Loucy (cell line): ENCODE measurements around the gene PARVG.
"Not testable (repeated sequence)": the region's sequence is repeated elsewhere in the genome, so short reads cannot be mapped to it uniquely, and the experiment has no call there.

Experiments used
- H2AFZ ChIP-seq: fragments of 200-600 bp; sonication (generic); 2 replicates; pipeline ENCODE4 v1.6.0; 2016; ENCODE audit warnings: antibody characterized with exemption, mild to moderate bottlenecking, low read length, moderate library complexity
- H3F3A ChIP-seq: fragments of 200-600 bp; 2 replicates; pipeline ENCODE4 v1.6.0; 2016; ENCODE audit warnings: antibody characterized with exemption, low read depth, mild to moderate bottlenecking
- H3K27me3 ChIP-seq: fragments of 200-600 bp; sonication (generic); 2 replicates; pipeline ENCODE4 v1.6.1; 2014; ENCODE audit warnings: low read length, mild to moderate bottlenecking; ENCODE audit not compliant: insufficient read depth, poor library complexity, severe bottlenecking
- H3K36me3 ChIP-seq: fragments of 200-600 bp; sonication (generic); 2 replicates; pipeline ENCODE4 v1.6.1; 2016; ENCODE audit warnings: low read length; ENCODE audit not compliant: insufficient read depth
- H3K4me1 ChIP-seq: fragments of 200-600 bp; sonication (generic); 2 replicates; pipeline ENCODE4 v1.5.1; 2014; ENCODE audit warnings: low read length, mild to moderate bottlenecking; ENCODE audit not compliant: insufficient read depth, poor library complexity, severe bottlenecking
- H3K4me2 ChIP-seq: fragments of 200-600 bp; sonication (generic); 2 replicates; pipeline ENCODE4 v1.6.0; 2014; ENCODE audit warnings: antibody characterized with exemption, low read length, low read depth, mild to moderate bottlenecking; ENCODE audit not compliant: poor library complexity, severe bottlenecking
- H3K4me3 ChIP-seq: fragments of 200-600 bp; sonication (generic); 2 replicates; pipeline ENCODE4 v1.5.1; 2014; ENCODE audit warnings: low read length, mild to moderate bottlenecking, mixed read lengths; ENCODE audit not compliant: poor library complexity, severe bottlenecking
- H3K79me2 ChIP-seq: fragments of 200-600 bp; sonication (generic); 2 replicates; pipeline ENCODE4 v1.6.1; 2014; ENCODE audit warnings: low read length; ENCODE audit not compliant: insufficient read depth
- H3K9ac ChIP-seq: fragments of 200-600 bp; sonication (generic); 2 replicates; pipeline ENCODE4 v1.6.0; 2014; ENCODE audit warnings: mild to moderate bottlenecking, low read depth, low read length, moderate library complexity; ENCODE audit not compliant: poor library complexity, severe bottlenecking
- H3K9me2 ChIP-seq: fragments of 200-600 bp; sonication (generic); replicated peaks from 2 replicates; pipeline ENCODE4 v1.6.1; 2016; ENCODE audit warnings: low read depth, low read length, mixed read lengths
- H3K9me3 ChIP-seq: fragments of 200-600 bp; sonication (generic); 2 replicates; pipeline ENCODE4 v1.6.1; 2014; ENCODE audit warnings: mild to moderate bottlenecking, antibody characterized with exemption, low read length, low read depth; ENCODE audit not compliant: insufficient read depth
- H4K20me1 ChIP-seq: fragments of 200-600 bp; sonication (generic); 2 replicates; pipeline ENCODE4 v1.6.0; 2014; ENCODE audit warnings: antibody characterized with exemption, low read length, mild to moderate bottlenecking; ENCODE audit not compliant: insufficient read depth, poor library complexity, severe bottlenecking
- CTCF ChIP-seq: fragments of 200-600 bp; sonication (generic); conservative IDR thresholded peaks from 2 replicates; pipeline ENCODE4 v1.5.1; 2014; ENCODE audit warnings: mild to moderate bottlenecking, antibody characterized with exemption, low read length
- EZH2phosphoT487 ChIP-seq: fragments of 200-600 bp; IDR thresholded peaks from 2 replicates; pipeline ENCODE4 v1.6.1; 2018; ENCODE audit warnings: antibody characterized with exemption, mild to moderate bottlenecking, moderate library complexity, borderline replicate concordance

PARVG gene

GRCh38 chr22:44229809-44230208 is 49.1 kb downstream of the PARVG start:
- Histone ChIP-seq H3K9me2 (no peaks in the 10 kb centered on the region), H3K4me1 (no peaks in the 10 kb centered on the region), H3K36me3 (no peaks in the 10 kb centered on the region), H3K9me3 (no peaks in the 10 kb centered on the region), H3K4me2 (no peak overlapping the region), H2AFZ (no peak overlapping the region), H3K4me3 (no peak overlapping the region), H3K27me3 (no peaks in the 10 kb centered on the region), H4K20me1 (no peaks in the 10 kb centered on the region), H3K79me2 (no peaks in the 10 kb centered on the region), H3K9ac (no peak overlapping the region), H3F3A (no peaks in the 10 kb centered on the region)
- no peak for TF ChIP-seq EZH2phosphoT487
- TF ChIP-seq CTCF, result no peak

- Histone ChIP-seq H3K36me3 (no peaks in the 10 kb centered on the region), H3K4me1 (no peaks in the 10 kb centered on the region), H3K9ac (no peak overlapping the region), H3K27me3 (no peaks in the 10 kb centered on the region), H3K4me3 (no peak overlapping the region), H4K20me1 (no peaks in the 10 kb centered on the region), H3K9me3 (no peaks in the 10 kb centered on the region), H3K4me2 (no peak overlapping the region), H3K9me2 (no peaks in the 10 kb centered on the region), H3F3A (no peaks in the 10 kb centered on the region), H3K79me2 (no peaks in the 10 kb centered on the region), H2AFZ (no peak overlapping the region)
- TF ChIP-seq EZH2phosphoT487 (no peak), CTCF (no peak)
Measured at GRCh38 chr22:44231233-44231632, 50.5 kb downstream of the PARVG start.

- H3K36me3 ChIP-seq, H3K4me1 ChIP-seq, H3K27me3 ChIP-seq, H3K9me3 ChIP-seq, H3F3A ChIP-seq, H3K4me3 ChIP-seq, H4K20me1 ChIP-seq, H2AFZ ChIP-seq, H3K4me2 ChIP-seq, H3K79me2 ChIP-seq, H3K9me2 ChIP-seq, H3K9ac ChIP-seq: not testable (repeated sequence)
Measured at GRCh38 chr22:44234372-44234771, 53.6 kb downstream of the PARVG start.

GRCh38 chr22:44237290-44237689 is 56.6 kb downstream of the PARVG start:
- H4K20me1 ChIP-seq, result no peaks in the 10 kb centered on the region
- H3K9me2 ChIP-seq, result no peaks in the 10 kb centered on the region
- no peaks in the 10 kb centered on the region for H3K4me1 ChIP-seq
- H3F3A ChIP-seq, result no peaks in the 10 kb centered on the region
- H2AFZ ChIP-seq, result no peak overlapping the region
- H3K4me3 ChIP-seq, result no peak overlapping the region
- no peak overlapping the region for H3K9ac ChIP-seq
- no peaks in the 10 kb centered on the region for H3K27me3 ChIP-seq
- H3K4me2 ChIP-seq, result no peak overlapping the region
- H3K9me3 ChIP-seq, result no peaks in the 10 kb centered on the region
- no peaks in the 10 kb centered on the region for H3K79me2 ChIP-seq
- no peaks in the 10 kb centered on the region for H3K36me3 ChIP-seq
- TF ChIP-seq CTCF (no peak), EZH2phosphoT487 (no peak)

- H3F3A ChIP-seq, H3K9me3 ChIP-seq, H3K27me3 ChIP-seq, H4K20me1 ChIP-seq, H3K79me2 ChIP-seq, H3K9ac ChIP-seq, H3K9me2 ChIP-seq, H3K4me2 ChIP-seq, H2AFZ ChIP-seq, H3K36me3 ChIP-seq, H3K4me1 ChIP-seq, H3K4me3 ChIP-seq: not testable (repeated sequence)
Measured at GRCh38 chr22:44241121-44241520, 60.4 kb downstream of the PARVG start.
